ENCODE measurements around the gene PHF20.
A peak's percentile ranks its signal among the peaks of the same experiment; 100 is the strongest.
"Not testable (repeated sequence)": the region's sequence is repeated elsewhere in the genome, so short reads cannot be mapped to it uniquely, and the experiment has no call there.

Gene PHF20

GRCh38 chr20:35952480-35953386, 180.9 kb downstream of the PHF20 start:
- Histone ChIP-seq H3K27me3 (ENCODE audit: insufficient read depth, low read depth, severe bottlenecking) (no peaks in the 10 kb centered on the region), H3K36me3 (peaks cover 29% of the 10 kb centered on the region), H3K4me3 (ENCODE audit: low read depth, low read length) (peak overlapping the region; percentile 93), H3K27ac (peak overlapping the region; percentile 97), H3K9me3 (ENCODE audit: severe bottlenecking) (no peaks in the 10 kb centered on the region)
- TF ChIP-seq CTCF (IDR thresholded peaks at IDR 0.05; ENCODE audit: low read depth, low read length) = no peak
- DNase-seq = no peak

GRCh38 chr20:35953387-35954199, 181.8 kb downstream of the PHF20 start:
- H3K36me3 ChIP-seq = peaks cover 21% of the 10 kb centered on the region
- H3K27me3 ChIP-seq (ENCODE audit: insufficient read depth, low read depth, severe bottlenecking) = no peaks in the 10 kb centered on the region
- H3K9me3 ChIP-seq (ENCODE audit: severe bottlenecking) = no peaks in the 10 kb centered on the region
- peak overlapping the region; percentile 97 for H3K27ac ChIP-seq
- no peak for TF ChIP-seq CTCF (IDR thresholded peaks at IDR 0.05; ENCODE audit: low read depth, low read length)
- DNase-seq = peak; percentile 34
- H3K4me3 ChIP-seq (ENCODE audit: low read depth, low read length) = peak overlapping the region; percentile 93

- Histone ChIP-seq H3K27ac (peak within 1 kb of the TSS; percentile 97), H3K4me3 (ENCODE audit: low read depth, low read length) (peak within 1 kb of the TSS; percentile 93), H3K27me3 (ENCODE audit: insufficient read depth, low read depth, severe bottlenecking) (no peaks in the 10 kb centered on the region), H3K36me3 (peaks cover 13% of the 10 kb centered on the region), H3K9me3 (ENCODE audit: severe bottlenecking) (no peaks in the 10 kb centered on the region)
- DNase-seq = peak; percentile 98
- TF ChIP-seq CTCF (IDR thresholded peaks at IDR 0.05; ENCODE audit: low read depth, low read length) = peak; percentile 98
Observed at GRCh38 chr20:35954200-35954906, 182.5 kb downstream of the PHF20 start, which contains the start of gene SCAND1. Gene SCAND1 (minus strand): TSS chr20:35954502. CDS start chr20:35954284, 218 bp downstream.

DNA sequence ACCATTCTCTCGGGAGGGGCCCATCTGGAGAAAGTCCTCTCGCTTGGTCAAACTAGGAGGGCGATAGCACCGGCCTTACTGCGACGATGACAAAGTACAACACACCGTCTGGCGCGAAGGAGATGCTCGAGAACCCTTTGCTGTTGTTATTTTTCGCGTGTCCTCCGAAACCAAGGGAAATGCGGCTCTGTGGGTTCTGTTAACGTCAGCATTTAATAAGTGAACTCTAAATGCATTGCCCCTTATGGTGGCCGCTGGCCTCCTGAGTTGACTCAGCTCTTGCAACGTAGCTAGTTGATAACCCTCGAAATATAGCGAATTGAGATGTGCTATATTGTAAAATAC, 183.1 kb downstream of the PHF20 start:
- no peaks in the 10 kb centered on the region for H3K9me3 ChIP-seq (ENCODE audit: severe bottlenecking)
- peaks cover 10% of the 10 kb centered on the region for H3K36me3 ChIP-seq
- no peak for DNase-seq
- H3K27me3 ChIP-seq (ENCODE audit: insufficient read depth, low read depth, severe bottlenecking) = no peaks in the 10 kb centered on the region
- H3K4me3 ChIP-seq (ENCODE audit: low read depth, low read length) = peak overlapping the region; percentile 93
- peak overlapping the region; percentile 82 for H3K27ac ChIP-seq
- TF ChIP-seq CTCF (IDR thresholded peaks at IDR 0.05; ENCODE audit: low read depth, low read length) = no peak

- DNase-seq = no peak
- H3K36me3 ChIP-seq = peaks cover 9% of the 10 kb centered on the region
- no peak for TF ChIP-seq CTCF (IDR thresholded peaks at IDR 0.05; ENCODE audit: low read depth, low read length)
- H3K27me3 ChIP-seq (ENCODE audit: insufficient read depth, low read depth, severe bottlenecking) = no peaks in the 10 kb centered on the region
- H3K27ac ChIP-seq = no peak overlapping the region
- no peaks in the 10 kb centered on the region for H3K9me3 ChIP-seq (ENCODE audit: severe bottlenecking)
- H3K4me3 ChIP-seq (ENCODE audit: low read depth, low read length) = no peak overlapping the region
Observed at GRCh38 chr20:35956616-35957015, 184.8 kb downstream of the PHF20 start.

DNA sequence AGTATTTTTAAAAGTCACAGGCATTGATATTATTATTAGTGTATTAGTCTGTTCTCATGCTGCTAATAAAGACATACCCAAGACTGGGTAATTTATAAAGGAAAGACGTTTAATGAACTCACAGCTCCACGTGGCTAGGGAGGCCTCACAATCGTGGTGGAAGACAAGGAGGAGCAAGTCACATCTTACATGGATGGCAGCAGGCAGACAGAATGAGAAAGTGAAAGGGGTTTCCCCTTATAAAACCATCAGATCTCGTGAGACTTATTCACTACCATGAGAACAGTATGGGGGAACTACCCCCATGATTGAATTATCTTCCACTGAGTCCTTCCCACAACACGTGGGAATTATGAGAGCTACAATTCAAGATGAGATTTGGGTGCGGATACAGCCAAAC, 187.5 kb downstream of the PHF20 start:
- not testable (repeated sequence) for H3K9me3 ChIP-seq (ENCODE audit: severe bottlenecking); H3K4me3 ChIP-seq (ENCODE audit: low read depth, low read length); H3K27me3 ChIP-seq (ENCODE audit: insufficient read depth, low read depth, severe bottlenecking); H3K27ac ChIP-seq; H3K36me3 ChIP-seq; DNase-seq
